ENCODE results near the gene ORM1. TPM values are rescaled to one million over a fixed set of nuclear protein-coding genes. Genes with fewer than 3 reads are reported as not detected.
"Not testable (repeated sequence)": the region's sequence is repeated elsewhere in the genome, so short reads cannot be mapped to it uniquely, and the experiment has no call there.

Gene ORM1
- total RNA-seq, 4 donors from 2014 or later: 1.6 TPM; not detected in 3

- Histone ChIP-seq H3K4me3 (no peak overlapping the region), H3K36me3 (no peaks in the 10 kb centered on the region), H3K4me1 (no peaks in the 10 kb centered on the region), H3K27ac (no peak overlapping the region), H3K27me3 (peaks cover 21% of the 10 kb centered on the region), H3K9me3 (no peaks in the 10 kb centered on the region)
- 76% methylated on average over 4 to 5 of the region's 8 CpGs for WGBS, 2 donors (ENCODE audit: low coverage in 1 of 2)
- no peak for ATAC-seq
- TF ChIP-seq POLR2AphosphoS5 (IDR thresholded peaks at IDR 0.05) (no peak), EP300 (IDR thresholded peaks at IDR 0.05) (no peak)
These were observed 1.1 kb upstream of the ORM1 start for GRCh38 chr9:114321759-114322158.

GRCh38 chr9:114322160-114322818 lies 609 bp upstream of the ORM1 start:
- not testable (repeated sequence) for H3K36me3 ChIP-seq, H3K4me3 ChIP-seq, ATAC-seq, H3K27ac ChIP-seq, H3K9me3 ChIP-seq, H3K4me1 ChIP-seq
- WGBS, 2 donors (ENCODE audit: low coverage in 1 of 2): 63 to 76% methylated on average over 8 to 10 of the region's 12 CpGs
- peaks cover 21% of the 10 kb centered on the region for H3K27me3 ChIP-seq

GRCh38 chr9:114323849-114324248 lies 951 bp downstream of the ORM1 start:
- not testable (repeated sequence) for H3K27ac ChIP-seq

GRCh38 chr9:114324492-114324891 lies 1.6 kb downstream of the ORM1 start:
- H3K27ac ChIP-seq: no peak overlapping the region
- no peaks in the 10 kb centered on the region for H3K36me3 ChIP-seq
- ATAC-seq: no peak
- H3K27me3 ChIP-seq: peaks cover 29% of the 10 kb centered on the region
- no peaks in the 10 kb centered on the region for H3K9me3 ChIP-seq
- 84 to 97% methylated on average over 6 to 7 of the region's 8 CpGs for WGBS, 2 donors (ENCODE audit: low coverage in 1 of 2)
- TF ChIP-seq POLR2A (IDR thresholded peaks at IDR 0.05) (no peak), CTCF (IDR thresholded peaks at IDR 0.05) (no peak), EP300 (IDR thresholded peaks at IDR 0.05) (no peak), POLR2AphosphoS5 (IDR thresholded peaks at IDR 0.05) (no peak)
- H3K4me3 ChIP-seq: no peak overlapping the region
- H3K4me1 ChIP-seq: no peaks in the 10 kb centered on the region

More at GRCh38 chr9:114323849-114324248, 951 bp downstream of the ORM1 start:
- H3K27me3 ChIP-seq: peaks cover 29% of the 10 kb centered on the region
- not testable (repeated sequence) for H3K4me3 ChIP-seq, ATAC-seq, H3K4me1 ChIP-seq, H3K36me3 ChIP-seq, H3K9me3 ChIP-seq
- 60 to 92% methylated on average over 2 of the region's 6 CpGs for WGBS, 2 donors (ENCODE audit: low coverage in 1 of 2)

- no CpG with 5 or more reads among the region's 9 CpGs for WGBS, 2 donors (ENCODE audit: low coverage in 1 of 2)
- H3K36me3 ChIP-seq, H3K4me1 ChIP-seq, ATAC-seq, H3K9me3 ChIP-seq, H3K4me3 ChIP-seq, H3K27ac ChIP-seq: not testable (repeated sequence)
- H3K27me3 ChIP-seq: peaks cover 24% of the 10 kb centered on the region
These were observed 2.1 kb downstream of the ORM1 start for GRCh38 chr9:114324965-114325364.

GRCh38 chr9:114325684-114326254 lies 2.9 kb downstream of the ORM1 start:
- not testable (repeated sequence) for H3K4me1 ChIP-seq, H3K9me3 ChIP-seq, H3K36me3 ChIP-seq, H3K4me3 ChIP-seq, H3K27ac ChIP-seq, ATAC-seq
- WGBS, 2 donors (ENCODE audit: low coverage in 1 of 2): 88 to 93% methylated on average over 1 to 2 of the region's 3 CpGs
- peaks cover 17% of the 10 kb centered on the region for H3K27me3 ChIP-seq

- Histone ChIP-seq H3K27ac (no peak overlapping the region), H3K36me3 (no peaks in the 10 kb centered on the region), H3K4me1 (no peaks in the 10 kb centered on the region), H3K4me3 (no peak overlapping the region), H3K27me3 (peaks cover 9% of the 10 kb centered on the region), H3K9me3 (no peaks in the 10 kb centered on the region)
- WGBS, 2 donors (ENCODE audit: low coverage in 1 of 2): 100% methylated on average over 1 of the region's 8 CpGs; no CpG with 5 or more reads in 1 of the 2 donors
- TF ChIP-seq POLR2A (IDR thresholded peaks at IDR 0.05) (no peak), POLR2AphosphoS5 (IDR thresholded peaks at IDR 0.05) (no peak), EP300 (IDR thresholded peaks at IDR 0.05) (no peak), CTCF (IDR thresholded peaks at IDR 0.05) (no peak)
- no peak for ATAC-seq
These were observed 4.9 kb downstream of the ORM1 start for GRCh38 chr9:114327749-114328148.

GRCh38 chr9:114328357-114328820 lies 5.5 kb downstream of the ORM1 start:
- not testable (repeated sequence) for H3K9me3 ChIP-seq, H3K36me3 ChIP-seq, ATAC-seq, H3K27ac ChIP-seq, H3K27me3 ChIP-seq, H3K4me1 ChIP-seq, H3K4me3 ChIP-seq
- WGBS, 2 donors (ENCODE audit: low coverage in 1 of 2): 33 to 70% methylated on average over 1 to 2 of the region's 10 CpGs

- not testable (repeated sequence) for H3K4me1 ChIP-seq, ATAC-seq, H3K4me3 ChIP-seq, H3K27me3 ChIP-seq, H3K36me3 ChIP-seq, H3K9me3 ChIP-seq, H3K27ac ChIP-seq
- WGBS, 2 donors (ENCODE audit: low coverage in 1 of 2): 56 to 82% methylated on average over 5 to 9 of the region's 12 CpGs
These were observed 6.2 kb downstream of the ORM1 start for GRCh38 chr9:114328937-114329624.

GRCh38 chr9:114329625-114330022 lies 6.7 kb downstream of the ORM1 start, which contains the start of gene ORM2:
ORM2 (plus strand) TSS chr9:114329869; CDS start chr9:114329905, 36 bp downstream.
- not testable (repeated sequence) for H3K9me3 ChIP-seq, H3K4me1 ChIP-seq, H3K27me3 ChIP-seq, H3K27ac ChIP-seq, H3K4me3 ChIP-seq, ATAC-seq, H3K36me3 ChIP-seq
- no CpG with 5 or more reads among the region's 10 CpGs for WGBS, 2 donors (ENCODE audit: low coverage in 1 of 2)
